Measurements from ENCODE around the gene ANTKMT. TPM values are rescaled to one million over a fixed set of nuclear protein-coding genes. Genes with fewer than 3 reads are reported as not detected.
A peak's percentile ranks its signal among the peaks of the same experiment; 100 is the strongest.

Gene ANTKMT
- total RNA-seq, 2 donors from 2014 or later = 36.9 to 40.6 TPM

DNA sequence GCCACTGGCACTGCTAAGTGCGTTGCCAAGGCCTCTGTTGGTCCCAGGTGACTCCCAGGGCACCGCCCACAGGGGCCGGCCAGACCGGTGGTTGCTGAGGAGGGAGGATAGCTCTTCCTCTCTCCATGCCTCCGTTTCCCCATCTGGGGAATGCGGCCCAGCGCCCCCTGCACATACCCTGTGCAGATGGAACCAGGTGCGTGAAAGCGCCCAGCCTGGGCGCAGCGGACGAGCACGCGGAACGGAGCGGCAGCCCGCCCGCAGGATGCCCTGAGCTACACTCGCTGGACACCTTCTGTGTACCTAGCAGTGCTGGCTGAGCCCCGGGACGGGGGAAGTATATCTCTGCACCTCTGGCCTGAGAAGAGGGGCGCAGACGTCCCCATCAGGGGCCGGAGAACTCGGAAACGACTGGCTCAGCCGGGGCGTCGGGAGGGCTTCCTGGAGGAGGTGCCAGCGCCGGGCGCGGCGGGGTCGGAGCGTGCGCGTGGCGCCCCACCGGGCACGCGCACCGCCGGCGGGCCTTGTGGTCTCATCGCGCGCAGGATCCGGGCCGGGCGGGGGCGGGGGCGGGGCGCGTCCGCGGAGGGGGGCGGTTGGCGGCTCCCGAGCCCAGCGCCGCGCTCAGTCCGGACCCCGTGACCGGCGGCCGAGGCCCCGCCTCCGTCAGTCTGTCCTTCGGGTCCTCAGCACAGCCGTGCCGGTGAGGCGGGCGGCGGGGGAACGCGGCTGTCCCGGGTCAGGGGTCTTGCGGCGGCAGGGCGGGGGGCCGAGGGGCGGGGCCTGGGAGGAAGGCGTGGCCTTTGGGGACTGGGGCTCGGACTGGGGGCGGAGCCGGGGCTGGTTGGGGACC is 5.7 kb downstream of the ANTKMT start, which contains the start of the genes CCDC78 and HAGHL:
TSS of gene CCDC78 (minus strand) at position 6 of the 853 bp plus-strand sequence. CDS start 76 bp downstream, outside the sequence.
TSS of gene HAGHL (plus strand) at position 669 of the 853 bp plus-strand sequence. CDS start 404 bp downstream, outside the sequence.
- no peak within 1 kb of the TSS for H3K9ac ChIP-seq (ENCODE audit: extremely low read depth, low read length, poor library complexity, severe bottlenecking)
- no peaks in the 10 kb centered on the region for H3K36me3 ChIP-seq (ENCODE audit: control insufficient read depth, insufficient read depth, low read length)
- H3K4me1 ChIP-seq (ENCODE audit: control insufficient read depth, insufficient read depth, low read length) = peaks cover 3% of the 10 kb centered on the region
- H3K4me3 ChIP-seq (ENCODE audit: low read length) = peak within 1 kb of the TSS; percentile 79
- 2 to 3% methylated on average over 11 to 88 of the region's 88 CpGs for WGBS, 2 experiments (ENCODE audit: insufficient coverage in 1 of 2, insufficient read length in 1 of 2)
- TF ChIP-seq, protein P1, sequence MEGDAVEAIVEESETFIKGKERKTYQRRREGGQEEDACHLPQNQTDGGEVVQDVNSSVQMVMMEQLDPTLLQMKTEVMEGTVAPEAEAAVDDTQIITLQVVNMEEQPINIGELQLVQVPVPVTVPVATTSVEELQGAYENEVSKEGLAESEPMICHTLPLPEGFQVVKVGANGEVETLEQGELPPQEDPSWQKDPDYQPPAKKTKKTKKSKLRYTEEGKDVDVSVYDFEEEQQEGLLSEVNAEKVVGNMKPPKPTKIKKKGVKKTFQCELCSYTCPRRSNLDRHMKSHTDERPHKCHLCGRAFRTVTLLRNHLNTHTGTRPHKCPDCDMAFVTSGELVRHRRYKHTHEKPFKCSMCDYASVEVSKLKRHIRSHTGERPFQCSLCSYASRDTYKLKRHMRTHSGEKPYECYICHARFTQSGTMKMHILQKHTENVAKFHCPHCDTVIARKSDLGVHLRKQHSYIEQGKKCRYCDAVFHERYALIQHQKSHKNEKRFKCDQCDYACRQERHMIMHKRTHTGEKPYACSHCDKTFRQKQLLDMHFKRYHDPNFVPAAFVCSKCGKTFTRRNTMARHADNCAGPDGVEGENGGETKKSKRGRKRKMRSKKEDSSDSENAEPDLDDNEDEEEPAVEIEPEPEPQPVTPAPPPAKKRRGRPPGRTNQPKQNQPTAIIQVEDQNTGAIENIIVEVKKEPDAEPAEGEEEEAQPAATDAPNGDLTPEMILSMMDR (conservative IDR thresholded peaks at IDR 0.05) = no peak
- no peak within 1 kb of the TSS for H3K27ac Mint-ChIP-seq
- H3K4me3 Mint-ChIP-seq = peak within 1 kb of the TSS; percentile 53
- no peaks in the 10 kb centered on the region for H3K4me1 Mint-ChIP-seq
- peaks cover 15% of the 10 kb centered on the region for H3K27me3 Mint-ChIP-seq (ENCODE audit: insufficient read depth)
- no peaks in the 10 kb centered on the region for H3K9me3 Mint-ChIP-seq
- no peaks in the 10 kb centered on the region for H3K9me3 ChIP-seq (ENCODE audit: control insufficient read depth, low read length)
- H3K27me3 ChIP-seq (ENCODE audit: control insufficient read depth, insufficient read depth, low read length, poor library complexity, severe bottlenecking) = peaks cover 19% of the 10 kb centered on the region
- no peaks in the 10 kb centered on the region for H3K36me3 Mint-ChIP-seq (ENCODE audit: low read depth)
- H3K27ac ChIP-seq (ENCODE audit: low read depth, low read length) = no peak within 1 kb of the TSS
- peak; percentile 92 for DNase-seq

- Mint-ChIP-seq H3K4me1 (no peaks in the 10 kb centered on the region), H3K4me3 (peak overlapping the region; percentile 44), H3K27ac (no peak overlapping the region), H3K9me3 (no peaks in the 10 kb centered on the region), H3K36me3 (ENCODE audit: low read depth) (peaks cover 3% of the 10 kb centered on the region), H3K27me3 (ENCODE audit: insufficient read depth) (peaks cover 15% of the 10 kb centered on the region)
- Histone ChIP-seq H3K9me3 (ENCODE audit: control insufficient read depth, low read length) (no peaks in the 10 kb centered on the region), H3K27me3 (ENCODE audit: control insufficient read depth, insufficient read depth, low read length, poor library complexity, severe bottlenecking) (peaks cover 19% of the 10 kb centered on the region), H3K9ac (ENCODE audit: extremely low read depth, low read length, poor library complexity, severe bottlenecking) (no peak overlapping the region), H3K4me3 (ENCODE audit: low read length) (peak overlapping the region; percentile 79), H3K36me3 (ENCODE audit: control insufficient read depth, insufficient read depth, low read length) (no peaks in the 10 kb centered on the region), H3K4me1 (ENCODE audit: control insufficient read depth, insufficient read depth, low read length) (peaks cover 3% of the 10 kb centered on the region), H3K27ac (ENCODE audit: low read depth, low read length) (no peak overlapping the region)
- TF ChIP-seq, protein P1 (conservative IDR thresholded peaks at IDR 0.05) = no peak
- DNase-seq = no peak
- WGBS, 2 experiments (ENCODE audit: insufficient coverage in 1 of 2, insufficient read length in 1 of 2) = 3 to 4% methylated on average over 37 to 61 of the region's 61 CpGs
Observed at GRCh38 chr16:727291-727977, 6.5 kb downstream of the ANTKMT start.

DNA sequence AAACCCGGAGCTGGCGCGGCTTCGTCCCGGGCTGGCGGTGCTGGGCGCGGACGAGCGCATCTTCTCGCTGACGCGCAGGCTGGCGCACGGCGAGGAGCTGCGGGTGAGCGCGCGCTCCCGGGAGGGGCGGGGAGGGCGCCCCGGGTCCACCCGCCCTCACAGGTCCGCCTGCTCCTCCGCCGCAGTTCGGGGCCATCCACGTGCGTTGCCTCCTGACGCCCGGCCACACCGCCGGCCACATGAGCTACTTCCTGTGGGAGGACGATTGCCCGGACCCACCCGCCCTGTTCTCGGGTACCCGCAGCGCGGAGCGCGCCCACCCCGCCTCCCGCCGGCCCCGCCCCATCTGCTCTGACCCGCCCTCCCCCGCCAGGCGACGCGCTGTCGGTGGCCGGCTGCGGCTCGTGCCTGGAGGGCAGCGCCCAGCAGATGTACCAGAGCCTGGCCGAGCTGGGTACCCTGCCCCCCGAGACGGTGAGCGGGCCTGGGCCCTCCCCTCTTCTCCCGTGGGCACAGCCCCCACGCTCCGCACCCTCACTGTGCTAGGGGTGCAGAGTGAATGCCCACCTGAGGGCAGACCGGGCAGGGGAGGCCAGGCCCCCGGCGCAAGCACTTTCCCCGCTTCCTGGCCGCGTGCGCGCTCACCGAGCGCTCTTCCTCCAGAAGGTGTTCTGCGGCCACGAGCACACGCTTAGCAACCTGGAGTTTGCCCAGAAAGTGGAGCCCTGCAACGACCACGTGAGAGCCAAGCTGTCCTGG is 7.4 kb downstream of the ANTKMT start:
- Mint-ChIP-seq H3K4me3 (peak overlapping the region; percentile 44), H3K9me3 (no peaks in the 10 kb centered on the region), H3K36me3 (ENCODE audit: low read depth) (peaks cover 9% of the 10 kb centered on the region), H3K27ac (no peak overlapping the region), H3K27me3 (ENCODE audit: insufficient read depth) (peaks cover 15% of the 10 kb centered on the region), H3K4me1 (no peaks in the 10 kb centered on the region)
- DNase-seq = peak; percentile 91
- TF ChIP-seq, protein P1 (conservative IDR thresholded peaks at IDR 0.05) = no peak
- peaks cover 19% of the 10 kb centered on the region for H3K27me3 ChIP-seq (ENCODE audit: control insufficient read depth, insufficient read depth, low read length, poor library complexity, severe bottlenecking)
- H3K9me3 ChIP-seq (ENCODE audit: control insufficient read depth, low read length) = no peaks in the 10 kb centered on the region
- peak overlapping the region; percentile 66 for H3K4me3 ChIP-seq (ENCODE audit: low read length)
- H3K4me1 ChIP-seq (ENCODE audit: control insufficient read depth, insufficient read depth, low read length) = peaks cover 3% of the 10 kb centered on the region
- H3K27ac ChIP-seq (ENCODE audit: low read depth, low read length) = no peak overlapping the region
- H3K9ac ChIP-seq (ENCODE audit: extremely low read depth, low read length, poor library complexity, severe bottlenecking) = no peak overlapping the region
- H3K36me3 ChIP-seq (ENCODE audit: control insufficient read depth, insufficient read depth, low read length) = peaks cover 4% of the 10 kb centered on the region
- WGBS, 2 experiments (ENCODE audit: insufficient coverage in 1 of 2, insufficient read length in 1 of 2) = 3 to 4% methylated on average over 16 to 80 of the region's 80 CpGs
